ENCODE measurements around the gene NF2.

NF2 gene

GRCh38 chr22:29629903-29630516 is 26.6 kb downstream of the NF2 start:
- no peak for DNase-seq (ENCODE audit: extremely low read depth in 1 of 2, low read depth in 1 of 2)

- no peak for DNase-seq (ENCODE audit: extremely low read depth in 1 of 2, low read depth in 1 of 2)
These were observed 27.6 kb downstream of the NF2 start for GRCh38 chr22:29630987-29631386.

GRCh38 chr22:29631725-29632124 is 28.3 kb downstream of the NF2 start:
- no peak for DNase-seq (ENCODE audit: extremely low read depth in 1 of 2, low read depth in 1 of 2)

- DNase-seq (ENCODE audit: extremely low read depth in 1 of 2, low read depth in 1 of 2): no peak
These were observed 29.2 kb downstream of the NF2 start for GRCh38 chr22:29632672-29633071.

GRCh38 chr22:29633514-29634312 is 30.3 kb downstream of the NF2 start:
- DNase-seq (ENCODE audit: extremely low read depth in 1 of 2, low read depth in 1 of 2): no peak

- DNase-seq (ENCODE audit: extremely low read depth in 1 of 2, low read depth in 1 of 2): no peak
These were observed 31.4 kb downstream of the NF2 start for GRCh38 chr22:29634847-29635246.

- no peak for DNase-seq (ENCODE audit: extremely low read depth in 1 of 2, low read depth in 1 of 2)
These were observed 32.4 kb downstream of the NF2 start for GRCh38 chr22:29635734-29636357.

- DNase-seq (ENCODE audit: extremely low read depth in 1 of 2, low read depth in 1 of 2): no peak
These were observed 33.3 kb downstream of the NF2 start for GRCh38 chr22:29636751-29637150.

- DNase-seq (ENCODE audit: extremely low read depth in 1 of 2, low read depth in 1 of 2): no peak
These were observed 33.7 kb downstream of the NF2 start for GRCh38 chr22:29637181-29637580.

GRCh38 chr22:29638678-29639077 is 35.2 kb downstream of the NF2 start:
- no peak for DNase-seq (ENCODE audit: extremely low read depth in 1 of 2, low read depth in 1 of 2)

GRCh38 chr22:29639096-29639495 is 35.7 kb downstream of the NF2 start:
- DNase-seq (ENCODE audit: extremely low read depth in 1 of 2, low read depth in 1 of 2): no peak

GRCh38 chr22:29641042-29641699 is 37.7 kb downstream of the NF2 start:
- no peak for DNase-seq (ENCODE audit: extremely low read depth in 1 of 2, low read depth in 1 of 2)

GRCh38 chr22:29641700-29642330 is 38.4 kb downstream of the NF2 start:
- DNase-seq (ENCODE audit: extremely low read depth in 1 of 2, low read depth in 1 of 2): no peak

- DNase-seq (ENCODE audit: extremely low read depth in 1 of 2, low read depth in 1 of 2): no peak
These were observed 39.3 kb downstream of the NF2 start for GRCh38 chr22:29642694-29643093.

GRCh38 chr22:29647954-29648737 is 44.7 kb downstream of the NF2 start:
- DNase-seq (ENCODE audit: extremely low read depth in 1 of 2, low read depth in 1 of 2): no peak

GRCh38 chr22:29650370-29650769 is 46.9 kb downstream of the NF2 start:
- no peak for DNase-seq (ENCODE audit: extremely low read depth in 1 of 2, low read depth in 1 of 2)

- DNase-seq (ENCODE audit: extremely low read depth in 1 of 2, low read depth in 1 of 2): no peak
These were observed 48.2 kb downstream of the NF2 start for GRCh38 chr22:29651652-29652051.

- DNase-seq (ENCODE audit: extremely low read depth in 1 of 2, low read depth in 1 of 2): no peak
These were observed 51.0 kb downstream of the NF2 start for GRCh38 chr22:29654420-29654819.

- no peak for DNase-seq (ENCODE audit: extremely low read depth in 1 of 2, low read depth in 1 of 2)
These were observed 51.4 kb downstream of the NF2 start for GRCh38 chr22:29654882-29655281.

GRCh38 chr22:29658176-29658575 is 54.7 kb downstream of the NF2 start:
- no peak for DNase-seq (ENCODE audit: extremely low read depth in 1 of 2, low read depth in 1 of 2)

All from stimulated activated CD8-positive, alpha-beta memory T cell treated with anti-CD3 and anti-CD28 coated beads, Interleukin-7, amount 100 ng/mL, for 48 hours (primary cell).